T-helper 2 cell treated with Interferon-gamma antibody and Interleukin-4, amounts not matched to agents 5 μg/mL and 100 μg/mL, for 36 hours (primary cell): Measurements from ENCODE around the gene SDK2.

ENCODE experiments used
- DNase-seq: peaks from one replicate; pipeline ENCODE4 v3.0.0; 2021; ENCODE audit warnings: low spot score
- H3K27ac Mint-ChIP-seq: one replicate; pipeline ENCODE4 v1.8.0; 2021; ENCODE audit warnings: mild to moderate bottlenecking, mixed read lengths
- H3K27me3 Mint-ChIP-seq: one replicate; pipeline ENCODE4 v1.8.0; 2021; ENCODE audit warnings: low read depth, mixed read lengths
- H3K36me3 Mint-ChIP-seq: one replicate; pipeline ENCODE4 v1.8.0; 2021; ENCODE audit warnings: low read depth, mixed read lengths
- H3K4me1 Mint-ChIP-seq: one replicate; pipeline ENCODE4 v1.8.0; 2021; ENCODE audit warnings: low read depth, mixed read lengths
- H3K4me3 Mint-ChIP-seq: one replicate; pipeline ENCODE4 v1.8.0; 2022; ENCODE audit warnings: mild to moderate bottlenecking, moderate library complexity, mixed read lengths
- H3K9me3 Mint-ChIP-seq: one replicate; pipeline ENCODE4 v1.8.0; 2021; ENCODE audit warnings: mixed read lengths

Gene SDK2

DNA sequence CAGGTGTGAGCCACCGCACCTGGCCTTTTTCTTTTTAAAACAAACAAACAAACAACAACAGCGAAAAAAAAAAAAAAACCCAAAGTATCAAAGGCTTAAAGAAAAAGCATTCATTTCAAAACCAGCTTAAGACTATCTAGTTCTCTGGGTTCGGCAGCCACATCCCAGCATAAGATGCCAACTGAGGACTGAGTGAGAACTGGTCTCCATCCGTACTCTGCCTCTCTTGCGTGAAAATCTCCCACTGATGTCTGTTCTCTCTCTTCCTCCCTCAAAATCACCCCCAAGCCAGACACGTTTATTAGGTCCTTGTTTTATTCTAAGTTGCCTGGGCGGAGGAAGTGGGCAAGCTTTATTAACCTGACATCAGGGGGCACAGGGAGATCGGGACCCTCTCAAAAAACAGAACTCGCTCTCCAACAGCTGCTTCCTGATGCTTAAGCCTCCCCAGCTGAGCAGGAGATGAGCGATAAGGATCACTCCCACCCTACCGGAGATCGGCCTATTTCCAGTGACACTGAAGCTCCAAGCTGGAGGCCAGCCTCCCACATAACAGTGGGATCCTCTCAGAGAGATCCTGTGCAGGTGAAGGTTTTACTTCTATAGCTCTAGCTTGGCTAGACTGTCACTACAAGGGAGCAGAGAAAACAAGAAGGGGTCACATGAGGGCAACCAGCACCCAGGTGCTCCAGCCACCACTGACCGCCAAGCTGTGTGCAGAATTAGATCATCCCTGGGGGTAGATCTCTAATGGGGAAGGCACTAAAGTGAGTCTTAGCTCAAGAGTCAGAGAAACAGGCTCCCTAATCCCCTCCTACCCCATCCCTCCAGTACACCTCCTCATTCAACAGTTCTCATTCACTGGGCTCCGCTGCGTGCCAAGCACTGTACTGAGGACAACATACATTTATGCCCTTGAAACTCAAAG lies 346.0 kb downstream of the SDK2 start:
- Mint-ChIP-seq H3K27me3 (no peaks in the 10 kb centered on the region), H3K4me1 (peaks cover 3% of the 10 kb centered on the region), H3K27ac (no peak overlapping the region), H3K36me3 (no peaks in the 10 kb centered on the region), H3K4me3 (no peak overlapping the region), H3K9me3 (no peaks in the 10 kb centered on the region)
- no peak for DNase-seq

DNA sequence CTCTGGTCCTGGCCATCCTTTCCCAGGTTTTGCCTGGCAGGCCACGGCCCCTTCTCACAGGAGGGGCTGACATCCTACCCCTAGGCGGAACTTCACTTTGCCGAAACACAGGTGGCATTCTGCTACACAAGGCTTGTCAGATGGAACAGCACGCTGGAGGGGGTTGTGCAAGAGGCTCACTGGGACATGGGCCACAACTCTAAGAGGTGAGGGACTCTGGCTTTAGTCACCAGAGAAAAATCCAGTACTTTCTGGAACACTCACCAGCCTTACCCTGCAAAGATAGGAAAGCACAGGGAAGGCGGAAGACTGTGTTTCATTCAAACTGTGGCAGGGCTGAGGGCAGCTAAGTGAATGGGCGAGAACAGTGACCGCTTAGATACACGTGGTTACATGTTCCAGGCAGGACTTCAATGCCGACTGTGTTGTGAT lies 350.7 kb downstream of the SDK2 start:
- Mint-ChIP-seq H3K4me1 (peaks cover 17% of the 10 kb centered on the region), H3K36me3 (no peaks in the 10 kb centered on the region), H3K4me3 (no peak overlapping the region), H3K9me3 (no peaks in the 10 kb centered on the region), H3K27me3 (peaks cover 3% of the 10 kb centered on the region), H3K27ac (no peak overlapping the region)
- DNase-seq = no peak

DNA sequence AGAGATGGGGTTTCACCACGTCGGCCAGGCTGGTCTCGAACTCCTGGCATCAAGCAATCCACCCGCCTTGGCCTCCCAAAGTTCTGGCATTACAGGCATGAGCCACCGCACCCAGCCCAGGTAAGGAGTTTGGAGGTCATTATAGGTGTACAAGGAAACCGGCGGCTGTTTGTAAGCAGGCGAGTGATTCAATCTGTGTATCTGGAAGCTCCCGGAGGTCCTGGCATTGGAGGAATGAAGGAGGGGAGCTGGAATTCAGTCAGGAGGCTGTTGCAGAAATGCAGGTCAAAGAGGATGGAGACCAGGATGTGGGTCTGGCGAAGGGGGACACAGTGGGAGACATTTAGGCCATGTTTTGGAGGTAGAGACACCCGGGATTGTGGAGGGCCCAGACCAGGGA lies 351.2 kb downstream of the SDK2 start:
- Mint-ChIP-seq H3K9me3 (no peaks in the 10 kb centered on the region), H3K36me3 (no peaks in the 10 kb centered on the region), H3K4me1 (peaks cover 14% of the 10 kb centered on the region), H3K27ac (no peak overlapping the region), H3K4me3 (no peak overlapping the region), H3K27me3 (peaks cover 3% of the 10 kb centered on the region)
- no peak for DNase-seq

DNA sequence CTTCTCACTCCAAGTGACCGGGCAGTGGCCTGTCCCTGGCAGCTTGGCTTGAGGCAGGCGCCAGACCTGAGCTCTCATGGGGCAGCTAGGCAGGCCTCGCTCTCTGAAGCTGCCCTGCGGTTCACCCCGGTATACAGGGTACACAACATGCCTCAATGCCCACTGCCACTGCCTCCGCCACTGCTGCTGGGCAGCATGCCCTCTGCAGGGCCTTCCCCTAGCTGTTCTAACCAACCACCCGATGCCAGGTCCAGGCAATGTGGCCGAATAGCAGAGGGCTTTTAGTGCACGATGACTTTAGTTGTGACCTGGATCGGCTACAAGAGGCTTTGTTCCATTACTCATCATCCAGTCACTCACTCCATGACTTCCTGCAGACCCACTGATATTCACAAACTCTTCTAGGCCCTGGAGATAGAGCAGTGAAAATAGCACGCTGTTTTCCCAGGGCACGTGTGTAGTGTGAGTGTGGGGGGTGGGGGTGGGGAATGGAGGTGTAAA lies 352.2 kb downstream of the SDK2 start:
- Mint-ChIP-seq H3K27ac (no peak overlapping the region), H3K36me3 (no peaks in the 10 kb centered on the region), H3K27me3 (peaks cover 3% of the 10 kb centered on the region), H3K4me3 (no peak overlapping the region), H3K9me3 (no peaks in the 10 kb centered on the region), H3K4me1 (peaks cover 14% of the 10 kb centered on the region)
- no peak for DNase-seq

DNA sequence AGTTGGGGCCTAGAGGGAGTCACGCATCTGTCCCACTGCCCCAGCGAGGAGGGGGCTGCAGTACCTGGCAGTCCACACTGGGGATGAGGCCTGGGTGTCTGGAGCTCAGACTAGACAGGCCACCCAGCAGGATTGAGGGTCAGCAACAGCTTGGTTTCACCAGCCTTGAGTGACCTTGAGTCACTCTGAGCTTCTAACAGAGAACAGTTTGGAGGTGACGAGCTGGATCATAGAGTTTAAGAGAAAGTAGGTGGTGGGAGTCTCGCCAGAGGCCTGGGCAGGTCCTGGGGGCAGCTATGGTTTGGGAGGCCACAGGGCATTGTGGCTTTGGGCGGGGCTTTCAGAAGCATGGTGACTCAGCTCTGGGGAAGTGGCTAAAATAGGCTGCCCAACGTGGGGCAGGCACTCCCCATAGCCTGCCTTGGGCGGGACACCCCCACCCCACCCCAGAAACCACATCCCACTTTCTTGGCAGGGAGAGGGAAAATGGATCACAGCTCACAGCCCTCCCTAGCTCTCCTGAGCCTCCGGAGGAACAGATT lies 352.9 kb downstream of the SDK2 start:
- Mint-ChIP-seq H3K27ac (peak overlapping the region; percentile 23), H3K36me3 (no peaks in the 10 kb centered on the region), H3K4me1 (peaks cover 14% of the 10 kb centered on the region), H3K9me3 (no peaks in the 10 kb centered on the region), H3K27me3 (peaks cover 3% of the 10 kb centered on the region), H3K4me3 (peak overlapping the region; percentile 59)
- peak; percentile 32 for DNase-seq

DNA sequence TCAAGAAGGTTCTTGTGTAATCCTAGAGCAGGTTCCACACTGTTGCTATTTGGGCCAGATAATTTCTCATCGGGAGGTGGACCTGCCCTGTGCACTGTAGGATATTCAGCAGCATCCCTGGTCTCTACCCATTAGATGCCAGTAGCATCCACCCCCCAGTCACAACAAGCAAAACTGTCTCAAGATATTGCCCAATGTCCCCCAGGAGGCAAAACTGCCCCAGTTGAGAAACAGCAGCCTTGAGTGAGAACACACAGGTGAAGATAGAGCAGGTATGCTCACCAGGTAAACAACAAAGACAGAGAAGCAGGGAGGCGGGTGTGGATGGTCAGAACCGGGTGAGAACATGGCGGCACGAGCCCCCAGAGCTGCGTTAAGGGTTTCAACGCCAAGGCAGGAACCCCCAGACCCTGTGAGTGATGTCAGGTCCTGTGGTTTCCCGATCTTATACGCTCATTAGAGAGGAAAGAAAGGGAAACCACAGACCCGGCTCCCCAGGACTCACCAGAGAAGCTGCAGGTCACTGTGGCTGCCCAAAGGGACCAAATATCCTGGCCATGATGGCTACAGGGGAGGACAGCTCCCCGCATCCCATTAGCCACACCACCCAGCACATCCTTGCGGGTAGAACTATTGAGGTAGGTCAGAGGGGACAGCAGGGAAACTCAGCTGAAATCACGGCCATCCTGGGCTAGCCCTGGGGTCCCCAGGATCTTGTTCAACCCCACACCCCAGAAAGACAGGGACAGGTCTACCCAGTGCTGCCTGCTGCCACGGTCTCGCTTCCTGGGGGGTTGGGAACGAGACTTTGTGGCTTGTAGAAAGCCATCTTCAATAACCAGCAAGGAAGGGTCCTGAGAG lies 353.6 kb downstream of the SDK2 start:
- H3K4me3 Mint-ChIP-seq = peak overlapping the region; percentile 59
- no peaks in the 10 kb centered on the region for H3K9me3 Mint-ChIP-seq
- peaks cover 14% of the 10 kb centered on the region for H3K4me1 Mint-ChIP-seq
- H3K27ac Mint-ChIP-seq = peak overlapping the region; percentile 47
- no peaks in the 10 kb centered on the region for H3K36me3 Mint-ChIP-seq
- DNase-seq = no peak
- H3K27me3 Mint-ChIP-seq = peaks cover 3% of the 10 kb centered on the region

DNA sequence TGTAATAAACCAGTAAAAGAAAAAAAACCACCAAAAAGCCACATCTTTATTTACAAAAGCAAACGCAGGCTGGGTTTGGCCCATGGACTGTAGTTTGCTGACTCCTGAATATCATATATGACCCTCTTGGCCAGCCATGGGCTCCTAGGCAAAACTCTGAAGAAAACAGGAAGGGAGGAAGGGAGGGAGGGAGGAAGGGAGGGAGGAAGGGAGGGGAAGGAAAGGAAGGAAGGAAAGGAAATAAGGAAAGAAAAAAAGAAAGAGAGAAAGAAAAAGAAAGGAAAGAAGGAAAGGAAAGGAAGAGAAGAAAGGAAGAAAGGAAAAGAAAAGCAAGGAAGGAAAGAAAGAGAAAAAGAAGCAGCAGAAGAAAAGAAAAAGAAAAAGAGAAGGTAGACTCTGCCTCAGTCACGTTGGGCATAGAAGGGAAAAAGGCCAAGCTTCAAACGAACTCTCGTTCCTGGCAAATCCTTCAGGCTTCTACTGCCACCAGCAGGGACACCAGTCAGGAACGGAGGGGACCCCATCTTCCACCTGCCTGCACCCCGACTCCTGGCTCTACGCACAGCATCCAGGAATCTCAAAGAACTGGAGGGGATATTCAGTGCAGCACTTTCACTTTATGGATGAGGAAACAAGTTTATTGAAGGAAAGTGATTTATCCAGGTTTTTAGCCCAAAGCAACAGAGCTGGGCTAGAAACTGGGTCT lies 354.5 kb downstream of the SDK2 start:
- Mint-ChIP-seq H3K27ac (no peak overlapping the region), H3K4me1 (peaks cover 14% of the 10 kb centered on the region), H3K9me3 (no peaks in the 10 kb centered on the region), H3K4me3 (no peak overlapping the region), H3K36me3 (no peaks in the 10 kb centered on the region), H3K27me3 (peaks cover 3% of the 10 kb centered on the region)
- DNase-seq = no peak

DNA sequence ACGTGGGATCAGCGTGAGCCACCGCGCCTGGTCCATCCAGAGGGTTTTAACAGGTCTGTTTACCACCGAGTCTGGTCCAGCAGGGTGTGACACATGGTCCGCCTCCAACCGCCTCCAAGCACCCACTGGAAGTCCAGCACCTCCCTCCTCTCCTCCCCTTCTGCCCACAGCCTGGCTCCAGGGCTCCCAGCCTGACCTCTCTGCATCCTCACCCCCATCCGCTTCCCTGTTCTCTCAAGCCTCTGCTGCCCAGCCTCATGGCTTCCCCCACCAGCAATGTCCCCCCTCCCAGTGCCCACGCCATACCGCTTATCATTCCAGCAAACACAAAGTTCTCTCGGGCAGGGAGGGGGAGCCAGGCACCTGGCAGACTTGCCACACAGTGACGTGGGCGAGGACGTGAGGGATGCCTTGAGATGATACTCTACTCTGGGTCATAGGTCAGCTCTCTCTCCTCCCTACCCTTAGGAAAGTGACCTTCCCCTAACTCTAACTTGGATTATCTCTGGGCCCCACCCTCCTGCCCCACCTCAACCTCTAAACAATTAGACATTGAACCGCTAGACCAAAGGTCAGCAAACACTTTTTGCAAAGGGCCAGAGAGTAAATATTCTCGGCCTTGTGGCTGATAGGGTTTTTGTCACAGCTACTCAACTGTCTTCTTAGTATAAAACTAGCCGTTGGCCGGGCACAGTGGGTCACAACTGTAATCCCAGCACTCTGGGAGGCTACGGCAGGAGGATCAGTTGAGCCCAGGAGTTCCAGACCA lies 355.5 kb downstream of the SDK2 start:
- H3K4me3 Mint-ChIP-seq = no peak overlapping the region
- H3K27ac Mint-ChIP-seq = no peak overlapping the region
- DNase-seq = no peak
- H3K9me3 Mint-ChIP-seq = no peaks in the 10 kb centered on the region
- no peaks in the 10 kb centered on the region for H3K36me3 Mint-ChIP-seq
- peaks cover 3% of the 10 kb centered on the region for H3K27me3 Mint-ChIP-seq
- peaks cover 14% of the 10 kb centered on the region for H3K4me1 Mint-ChIP-seq

DNA sequence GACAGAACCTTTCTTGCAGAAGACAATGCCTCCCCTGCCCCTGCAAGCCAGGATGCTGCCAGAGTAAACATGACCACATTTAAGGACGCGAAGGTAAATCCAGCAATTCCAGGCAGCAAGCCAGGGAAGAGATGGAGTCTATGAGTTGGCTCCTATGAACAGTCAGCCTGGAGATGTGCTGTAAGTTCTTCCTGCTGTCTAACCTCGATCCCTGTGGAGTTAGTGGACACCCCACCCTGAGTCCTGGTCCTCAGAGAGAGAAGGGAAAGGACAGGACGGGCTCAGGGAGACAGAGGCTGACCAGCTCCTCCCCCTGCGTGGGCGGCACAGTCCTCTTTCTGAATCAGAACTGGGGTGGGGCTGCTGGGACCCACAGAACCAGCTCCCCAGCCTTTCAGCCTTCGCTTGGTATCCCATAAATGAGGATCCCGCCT lies 357.4 kb downstream of the SDK2 start:
- H3K9me3 Mint-ChIP-seq = no peaks in the 10 kb centered on the region
- peaks cover 12% of the 10 kb centered on the region for H3K4me1 Mint-ChIP-seq
- H3K27ac Mint-ChIP-seq = no peak overlapping the region
- no peak for DNase-seq
- H3K4me3 Mint-ChIP-seq = no peak overlapping the region
- H3K27me3 Mint-ChIP-seq = peaks cover 3% of the 10 kb centered on the region
- no peaks in the 10 kb centered on the region for H3K36me3 Mint-ChIP-seq

DNA sequence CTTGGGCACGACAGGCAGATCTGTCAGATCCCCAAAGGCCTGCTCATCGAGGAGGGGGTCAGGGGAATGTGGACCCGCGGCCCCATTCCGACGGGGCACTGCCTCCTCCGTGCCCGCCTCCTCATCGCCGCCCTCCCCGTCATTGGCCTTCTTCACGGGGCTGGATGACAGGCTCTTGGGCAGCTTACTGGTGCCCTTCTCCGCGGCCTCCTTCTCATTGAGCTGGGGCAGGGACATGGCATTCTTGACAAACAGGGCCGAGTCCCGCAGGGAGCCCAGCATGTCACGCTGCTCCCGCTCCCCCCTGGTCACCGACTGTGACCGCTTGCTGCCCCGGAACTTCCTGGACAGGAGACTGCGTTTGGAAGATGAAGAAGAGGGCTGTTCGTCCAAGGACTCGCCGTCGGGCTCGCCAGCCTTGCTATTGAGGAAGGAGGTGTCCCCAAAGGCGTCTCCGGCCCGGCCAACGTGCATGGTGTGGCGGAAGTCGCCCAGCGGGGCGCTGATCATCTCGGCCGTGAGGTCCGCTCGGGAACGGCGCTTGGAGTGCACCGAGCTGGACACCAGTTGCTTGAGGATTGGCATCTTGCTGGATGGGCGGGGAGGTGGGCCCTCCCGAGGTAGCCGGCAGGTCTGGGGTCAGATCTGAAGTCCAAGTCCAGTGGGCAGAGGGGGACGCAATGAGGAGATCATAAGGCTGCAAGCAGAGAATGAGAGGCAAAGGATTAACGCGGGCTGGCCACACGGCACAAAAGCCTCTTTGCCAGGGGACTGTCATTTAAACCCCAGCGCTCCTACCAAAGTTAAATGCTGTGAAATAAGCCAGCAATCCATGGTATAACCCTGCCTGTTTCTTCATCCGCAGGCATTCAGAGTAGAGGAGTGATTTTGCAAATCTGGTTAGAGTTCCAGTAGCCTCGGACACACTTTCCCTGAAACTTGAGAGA lies 358.1 kb downstream of the SDK2 start:
- no peak overlapping the region for H3K27ac Mint-ChIP-seq
- no peak for DNase-seq
- H3K4me1 Mint-ChIP-seq = peaks cover 8% of the 10 kb centered on the region
- H3K36me3 Mint-ChIP-seq = no peaks in the 10 kb centered on the region
- H3K9me3 Mint-ChIP-seq = no peaks in the 10 kb centered on the region
- no peak overlapping the region for H3K4me3 Mint-ChIP-seq
- peaks cover 3% of the 10 kb centered on the region for H3K27me3 Mint-ChIP-seq

DNA sequence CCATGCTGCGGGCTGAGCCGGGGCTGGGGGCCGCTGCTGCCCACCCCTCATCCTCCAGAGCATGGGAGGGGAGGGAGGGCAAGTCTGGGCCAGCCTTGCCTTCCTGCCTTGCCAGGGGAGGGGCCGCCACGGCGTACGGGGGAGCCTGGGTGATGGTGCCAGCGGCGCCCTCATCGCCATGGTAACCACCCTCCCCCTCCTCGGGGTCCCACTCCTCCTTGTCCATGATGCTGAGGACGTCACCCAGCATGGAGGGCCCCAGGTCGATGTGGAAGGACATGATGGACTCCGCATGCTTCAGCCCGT lies 358.7 kb downstream of the SDK2 start:
- Mint-ChIP-seq H3K27ac (no peak overlapping the region), H3K4me1 (peaks cover 3% of the 10 kb centered on the region), H3K9me3 (no peaks in the 10 kb centered on the region), H3K27me3 (peaks cover 3% of the 10 kb centered on the region), H3K4me3 (no peak overlapping the region), H3K36me3 (no peaks in the 10 kb centered on the region)
- no peak for DNase-seq

DNA sequence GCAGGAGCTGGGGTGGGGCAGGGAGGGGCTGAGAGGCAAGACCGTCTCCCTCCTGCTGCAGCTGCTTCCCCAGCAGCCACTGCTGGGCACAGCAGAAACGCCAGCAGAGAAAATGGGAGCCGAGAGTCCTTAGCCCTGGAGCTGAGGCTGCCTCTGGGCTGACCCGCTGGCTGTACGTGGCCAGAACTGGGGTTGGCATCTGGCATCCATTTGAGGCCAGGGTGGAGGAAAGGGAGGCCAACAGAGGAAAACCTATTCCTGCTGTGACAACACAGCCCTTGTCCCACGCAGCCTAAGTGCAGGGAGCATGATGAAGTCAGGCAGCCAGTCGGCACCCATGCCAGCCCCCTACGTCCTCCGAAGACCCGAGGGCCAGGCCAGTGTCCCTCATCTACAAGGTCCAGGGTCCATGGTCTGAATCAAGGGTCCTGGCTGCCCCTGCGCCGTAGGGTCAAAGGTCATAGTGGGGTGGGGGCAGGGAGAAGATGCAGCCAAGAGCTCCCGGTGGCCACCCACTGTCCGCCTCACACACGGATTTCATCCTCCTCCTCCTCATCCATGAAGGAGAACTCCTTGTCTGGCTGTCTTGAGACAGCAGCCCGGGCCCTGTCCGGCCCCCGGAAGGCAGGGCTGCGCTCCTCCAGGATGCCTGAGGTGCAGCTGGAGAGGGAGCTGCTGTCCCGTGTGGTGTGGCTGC lies 359.2 kb downstream of the SDK2 start:
- Mint-ChIP-seq H3K27me3 (no peaks in the 10 kb centered on the region), H3K27ac (no peak overlapping the region), H3K36me3 (no peaks in the 10 kb centered on the region), H3K4me3 (no peak overlapping the region), H3K9me3 (no peaks in the 10 kb centered on the region), H3K4me1 (no peaks in the 10 kb centered on the region)
- no peak for DNase-seq
